Fibroblast of the aortic adventitia (primary cell): ENCODE results near the gene RECQL5. TPM values are rescaled to one million over a fixed set of nuclear protein-coding genes. Genes with fewer than 3 reads are reported as not detected.

Experiments used
- total RNA-seq: library from RNA; depleted of rRNA; stranded (reverse); fragments of >200 nt; gene quantifications from 2 replicates; pipeline ENCODE4 v1.2.3, GENCODE V29; 2012; ENCODE audit warnings: low replicate concordance

Gene RECQL5
- total RNA-seq, 1 donor, result 17.6 TPM

Other genes starting within 250 kb of the RECQL5 start
- 29.7 and 80.4 TPM in 2 replicates for gene TMEM94, start 210.5 kb downstream of the RECQL5 start, total RNA-seq
- gene CASKIN2, start 151.6 kb downstream of the RECQL5 start, total RNA-seq, result 5.6 and 8.0 TPM in 2 replicates
- gene TSEN54, start 150.6 kb downstream of the RECQL5 start, total RNA-seq, result 8.0 and 11.4 TPM in 2 replicates
- 0.09 TPM in 1 of 2 replicates, not detected in the other for gene LLGL2, start 141.5 kb downstream of the RECQL5 start, total RNA-seq
- 1.4 and 16.8 TPM in 2 replicates for gene MYO15B, start 79.4 kb downstream of the RECQL5 start, total RNA-seq
- not detected in 2 replicates for gene SMIM5, start 33.7 kb downstream of the RECQL5 start, total RNA-seq
- gene SAP30BP, start 184 bp upstream of the RECQL5 start, total RNA-seq, result 45.8 and 93.8 TPM in 2 replicates
- 0.09 and 0.16 TPM in 2 replicates for gene ITGB4, start 54.3 kb upstream of the RECQL5 start, total RNA-seq
- gene GALK1, start 98.0 kb upstream of the RECQL5 start, total RNA-seq, result 20.6 and 35.9 TPM in 2 replicates
- 18.0 and 30.2 TPM in 2 replicates for gene UNK, start 117.7 kb upstream of the RECQL5 start, total RNA-seq
- 0.54 and 2.3 TPM in 2 replicates for gene UNC13D, start 177.2 kb upstream of the RECQL5 start, total RNA-seq
- gene WBP2, start 188.2 kb upstream of the RECQL5 start, total RNA-seq, result 23.3 and 24.1 TPM in 2 replicates
- gene TRIM47, start 211.4 kb upstream of the RECQL5 start, total RNA-seq, result 14.9 and 20.9 TPM in 2 replicates
- 7.7 and 11.4 TPM in 2 replicates for gene TRIM65, start 229.8 kb upstream of the RECQL5 start, total RNA-seq
- 27.0 and 39.2 TPM in 2 replicates for gene MRPL38, start 237.7 kb upstream of the RECQL5 start, total RNA-seq